Measurements from ENCODE around the gene F2RL1.
"Not testable (repeated sequence)": the region's sequence is repeated elsewhere in the genome, so short reads cannot be mapped to it uniquely, and the experiment has no call there.

The F2RL1 gene

GRCh38 chr5:76852772-76853171 lies 33.9 kb downstream of the F2RL1 start:
- no peak for DNase-seq

GRCh38 chr5:76853741-76854140 lies 34.9 kb downstream of the F2RL1 start:
- DNase-seq = not testable (repeated sequence)

GRCh38 chr5:76854644-76855043 lies 35.8 kb downstream of the F2RL1 start:
- DNase-seq = no peak

DNA sequence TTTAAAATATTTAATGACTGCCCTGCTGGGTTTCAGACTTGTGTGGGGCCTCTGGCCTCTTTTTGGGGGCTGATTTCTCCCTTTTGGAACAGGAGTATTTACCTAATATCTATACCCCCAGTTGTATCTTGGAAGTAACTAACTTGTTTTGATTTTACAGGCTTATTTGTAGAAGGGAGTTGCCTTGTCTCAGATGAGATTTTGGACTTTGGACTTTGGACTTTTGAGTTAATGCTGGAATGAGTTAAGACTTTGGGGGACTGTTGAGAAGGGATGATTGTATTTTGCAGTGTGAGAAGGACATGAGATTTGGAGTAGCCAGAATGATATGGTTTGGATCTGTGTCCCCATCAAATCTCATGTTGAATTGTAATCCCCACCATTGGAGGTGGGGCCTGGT lies 36.7 kb downstream of the F2RL1 start:
- DNase-seq = not testable (repeated sequence)

DNA sequence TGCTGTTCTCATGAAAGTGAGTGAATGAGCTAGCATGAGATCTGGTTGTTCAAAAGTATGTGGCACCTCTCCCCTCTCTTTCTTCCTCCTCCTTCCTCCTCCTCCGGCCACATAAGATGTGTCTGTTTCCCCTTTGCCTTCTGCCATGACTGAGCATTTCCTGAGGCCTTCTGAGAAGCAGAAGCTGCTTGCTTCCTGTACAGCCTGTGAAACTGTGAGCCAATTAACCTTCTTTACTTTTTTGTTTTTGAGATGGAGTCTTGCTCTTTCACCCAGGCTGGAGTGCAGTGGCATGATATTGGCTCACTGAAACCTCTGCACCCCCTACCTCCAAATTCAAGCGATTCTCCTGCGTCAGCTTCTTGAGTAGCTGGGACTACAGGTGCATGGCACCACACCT lies 37.1 kb downstream of the F2RL1 start:
- peak; percentile 81 for DNase-seq

GRCh38 chr5:76856800-76857199 lies 38.0 kb downstream of the F2RL1 start:
- peak; percentile 49 for DNase-seq

DNA sequence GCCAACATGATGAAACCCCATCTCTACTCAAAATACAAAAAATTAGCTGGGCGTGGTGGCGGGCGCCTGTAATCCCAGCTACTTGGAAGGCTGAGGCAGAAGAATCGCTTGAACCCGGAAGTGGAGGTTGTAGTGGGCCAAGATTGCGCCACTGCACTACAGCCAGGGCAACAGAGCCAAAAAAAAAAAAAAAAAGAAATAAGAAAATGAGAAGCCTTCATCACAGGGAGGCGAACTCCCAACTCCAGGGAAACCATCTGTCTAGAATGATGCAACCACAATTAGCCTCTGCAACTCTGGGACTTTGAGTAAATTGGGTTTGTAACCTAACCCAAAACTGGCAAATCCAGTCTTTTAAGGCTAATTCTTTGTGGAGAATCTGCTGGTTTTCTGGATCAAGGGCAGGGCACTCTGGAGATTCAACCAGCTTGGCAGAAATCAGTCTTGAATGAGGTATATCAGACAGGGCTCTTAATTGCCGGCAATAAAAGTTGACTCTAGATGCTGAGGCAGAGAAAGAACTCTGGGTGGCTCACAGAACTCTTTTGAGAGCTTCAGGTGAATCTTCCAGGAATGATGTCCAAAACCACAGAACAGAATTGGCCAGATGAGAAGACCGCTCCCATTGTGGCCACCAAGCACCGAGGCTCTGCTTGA lies 40.9 kb downstream of the F2RL1 start:
- no peak for DNase-seq

DNA sequence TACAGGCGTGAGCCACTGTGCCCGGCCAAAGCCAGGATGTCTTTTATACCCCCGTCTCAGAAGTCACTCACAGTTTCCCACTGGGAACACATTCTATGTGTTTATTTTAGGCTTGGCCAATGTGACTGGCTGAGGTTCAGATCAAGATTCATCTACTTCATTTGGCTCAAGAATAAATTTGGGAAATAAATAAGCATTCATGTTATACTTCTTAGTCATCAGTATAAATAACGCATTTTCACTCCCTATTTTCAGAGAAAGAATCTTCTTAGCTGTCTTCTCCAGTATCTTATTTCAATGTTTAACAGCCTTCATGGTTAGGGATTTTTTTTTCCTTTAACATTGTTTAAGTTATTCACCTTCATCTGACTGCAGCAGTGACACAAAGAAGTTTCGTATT lies 42.8 kb downstream of the F2RL1 start:
- DNase-seq = no peak

GRCh38 chr5:76863001-76863400 lies 44.2 kb downstream of the F2RL1 start:
- no peak for DNase-seq

DNA sequence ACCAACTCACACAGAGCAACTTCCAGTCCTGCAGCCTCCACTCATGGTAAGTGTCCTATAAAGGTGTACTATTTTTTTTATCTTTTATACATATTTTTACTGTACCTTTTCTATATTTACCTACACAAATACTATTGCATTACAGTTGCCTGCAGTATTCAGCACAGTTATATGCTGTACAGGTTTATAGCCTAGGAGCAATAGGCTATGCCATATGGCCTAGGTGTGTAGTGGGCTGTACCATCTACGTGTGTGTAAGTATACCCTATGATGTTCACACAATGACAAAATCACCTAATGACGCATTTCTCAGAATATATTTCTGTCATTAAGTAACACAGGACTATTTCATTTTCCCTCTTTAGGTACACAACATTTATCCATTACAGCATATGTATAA lies 47.7 kb downstream of the F2RL1 start:
- DNase-seq = no peak

GRCh38 chr5:76867038-76867437 lies 48.2 kb downstream of the F2RL1 start:
- no peak for DNase-seq

DNA sequence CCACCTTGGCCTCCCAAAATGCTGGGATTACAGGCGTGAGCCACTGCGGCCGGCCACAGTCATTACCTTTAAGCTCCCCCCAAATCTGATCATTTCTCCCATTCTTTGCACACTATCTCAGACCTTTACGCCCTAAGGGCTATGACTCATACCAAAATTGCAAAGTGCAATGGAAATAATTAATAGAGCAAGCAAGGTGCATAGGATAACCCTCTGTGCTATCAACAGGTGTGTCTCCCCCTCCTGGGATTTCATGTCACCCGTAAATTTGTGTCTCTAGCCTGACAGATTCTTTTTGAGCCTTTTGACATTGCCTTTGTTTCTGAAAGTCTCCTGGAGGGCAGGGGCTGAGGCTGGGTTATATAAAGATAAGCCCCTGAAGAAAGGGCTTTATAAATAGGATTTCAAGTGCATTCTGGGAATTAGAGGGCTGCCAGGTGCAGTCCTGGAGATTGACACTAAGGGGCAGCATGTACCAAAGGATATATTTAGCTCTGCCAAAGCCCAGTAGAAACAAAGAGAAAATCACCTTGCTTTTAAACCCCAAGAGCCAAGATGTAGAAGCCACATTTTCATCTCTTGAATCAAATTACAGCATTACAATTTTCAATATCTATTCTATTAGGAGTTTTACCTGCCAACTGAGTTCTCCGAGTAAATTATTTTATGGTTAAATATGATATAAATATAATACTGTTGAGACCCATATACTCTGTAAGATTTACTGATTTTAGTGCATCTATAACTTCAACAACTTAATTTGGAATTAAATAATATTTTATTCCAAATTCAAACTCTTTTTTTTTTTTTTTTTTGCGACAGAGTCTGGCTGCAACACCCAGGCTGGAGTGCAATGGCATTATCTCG lies 49.2 kb downstream of the F2RL1 start:
- no peak for DNase-seq

DNA sequence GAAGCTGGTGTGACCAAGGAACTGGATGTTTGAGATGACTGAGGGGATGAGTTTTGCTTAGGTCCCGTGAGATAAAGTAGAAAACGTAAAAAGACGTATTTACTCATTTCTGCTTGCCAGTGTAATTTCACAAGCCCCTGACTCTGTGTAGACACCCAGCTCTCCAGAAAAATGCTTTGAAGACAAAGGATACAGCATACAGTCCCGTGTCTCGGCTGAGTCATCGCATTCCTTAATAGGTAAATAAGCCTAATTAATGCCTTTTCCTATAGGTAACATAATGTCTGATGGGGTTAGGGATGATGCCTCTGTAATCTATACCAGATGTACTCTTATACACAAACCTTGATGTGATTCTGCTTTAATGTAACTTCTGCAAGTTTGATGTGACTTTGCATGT lies 51.2 kb downstream of the F2RL1 start:
- no peak for DNase-seq

GRCh38 chr5:76874088-76874581 lies 55.3 kb downstream of the F2RL1 start:
- DNase-seq = no peak
